Astrocyte (in vitro differentiated cells and primary cell): ENCODE data around the gene ANKRD62. TPM values are rescaled to one million over a fixed set of nuclear protein-coding genes. Genes with fewer than 3 reads are reported as not detected.

Source experiments
- DNase-seq: peaks from one replicate; pipeline ENCODE4 v3.0.0-alpha.2; 2010; ENCODE audit warnings: low read depth
- FAIRE-seq: peaks from 2 replicates; lab custom pipeline; 2011; peaks lifted over from hg19 to GRCh38; lab: Jason Lieb, UNC
- H2AFZ ChIP-seq: 2 replicates; pipeline ENCODE4 v1.6.0; 2012; ENCODE audit warnings: low read depth, low read length, inconsistent platforms
- H3K27ac ChIP-seq: 2 replicates; pipeline ENCODE4 v1.5.1; 2011; ENCODE audit warnings: low read depth, low read length, inconsistent platforms
- H3K27me3 ChIP-seq: 2 replicates; pipeline ENCODE4 v1.6.0; 2011; ENCODE audit warnings: low read length, inconsistent platforms; ENCODE audit not compliant: insufficient read depth
- H3K36me3 ChIP-seq: 2 replicates; pipeline ENCODE4 v1.5.1; 2011; ENCODE audit warnings: low read length, inconsistent platforms; ENCODE audit not compliant: insufficient read depth
- H3K4me1 ChIP-seq: 2 replicates; pipeline ENCODE4 v1.5.1; 2011; ENCODE audit warnings: low read length, inconsistent platforms; ENCODE audit not compliant: insufficient read depth
- H3K4me2 ChIP-seq: 2 replicates; pipeline ENCODE4 v1.6.0; 2012; ENCODE audit warnings: low read length, inconsistent platforms
- H3K4me3 ChIP-seq: 2 replicates; pipeline ENCODE4 v1.5.1; 2011; ENCODE audit warnings: low read depth, mild to moderate bottlenecking, low read length, inconsistent platforms; ENCODE audit not compliant: insufficient read depth
- H3K79me2 ChIP-seq: 2 replicates; pipeline ENCODE4 v1.6.0; 2012; ENCODE audit warnings: mild to moderate bottlenecking, low read length, inconsistent platforms; ENCODE audit not compliant: insufficient read depth
- H3K9ac ChIP-seq: 2 replicates; pipeline ENCODE4 v1.6.0; 2012; ENCODE audit warnings: mild to moderate bottlenecking, low read length, inconsistent platforms
- H3K9me3 ChIP-seq: 2 replicates; pipeline ENCODE4 v1.5.1; 2012; ENCODE audit warnings: low read depth, mild to moderate bottlenecking, low read length, inconsistent platforms; ENCODE audit not compliant: insufficient read depth
- H4K20me1 ChIP-seq: 2 replicates; pipeline ENCODE4 v1.6.0; 2012; ENCODE audit warnings: low read length, inconsistent platforms; ENCODE audit not compliant: insufficient read depth
- H3K27ac Mint-ChIP-seq: one replicate; pipeline ENCODE4 v1.8.0; 2021; ENCODE audit warnings: mild to moderate bottlenecking, mixed read lengths; ENCODE audit not compliant: unreplicated experiment
- H3K27me3 Mint-ChIP-seq: one replicate; pipeline ENCODE4 v1.8.0; 2021; ENCODE audit warnings: low read depth, mixed read lengths; ENCODE audit not compliant: unreplicated experiment
- H3K36me3 Mint-ChIP-seq: one replicate; pipeline ENCODE4 v1.8.0; 2021; ENCODE audit warnings: low read depth, mixed read lengths; ENCODE audit not compliant: unreplicated experiment
- H3K4me1 Mint-ChIP-seq: one replicate; pipeline ENCODE4 v1.8.0; 2021; ENCODE audit warnings: low read depth, mixed read lengths; ENCODE audit not compliant: unreplicated experiment
- H3K4me3 Mint-ChIP-seq: one replicate; pipeline ENCODE4 v1.8.0; 2021; ENCODE audit warnings: mild to moderate bottlenecking, moderate library complexity, mixed read lengths; ENCODE audit not compliant: unreplicated experiment
- H3K9me3 Mint-ChIP-seq: one replicate; pipeline ENCODE4 v1.8.0; 2021; ENCODE audit warnings: mild to moderate bottlenecking, mixed read lengths; ENCODE audit not compliant: unreplicated experiment
- CTCF ChIP-seq: IDR thresholded peaks from 2 replicates; pipeline ENCODE4 v1.5.1; 2011; ENCODE audit warnings: low read depth, mild to moderate bottlenecking, inconsistent platforms, low read length, moderate library complexity; ENCODE audit not compliant: insufficient read depth
- EZH2 ChIP-seq: IDR thresholded peaks from 2 replicates; pipeline ENCODE4 v1.6.1; 2012; ENCODE audit warnings: mild to moderate bottlenecking, low read length, inconsistent platforms; ENCODE audit not compliant: insufficient read depth
- total RNA-seq: library from RNA; stranded (reverse); gene quantifications from 2 replicates; pipeline ENCODE4 v1.2.1, GENCODE V29; 2021

The ANKRD62 gene
- total RNA-seq, 1 donor from 2014 or later = not detected

GRCh38 chr18:12049978-12050811 lies 43.4 kb upstream of the ANKRD62 start:
- Mint-ChIP-seq H3K27ac (peak overlapping the region; percentile 77), H3K27me3 (no peaks in the 10 kb centered on the region), H3K36me3 (no peaks in the 10 kb centered on the region), H3K4me3 (no peak overlapping the region), H3K9me3 (no peaks in the 10 kb centered on the region), H3K4me1 (peaks cover 42% of the 10 kb centered on the region)
- Histone ChIP-seq H3K27me3 (no peaks in the 10 kb centered on the region), H4K20me1 (no peaks in the 10 kb centered on the region), H3K79me2 (no peaks in the 10 kb centered on the region), H3K9me3 (no peaks in the 10 kb centered on the region), H3K9ac (no peak overlapping the region), H3K27ac (no peak overlapping the region), H3K4me2 (no peak overlapping the region), H3K36me3 (no peaks in the 10 kb centered on the region), H3K4me3 (no peak overlapping the region), H2AFZ (no peak overlapping the region), H3K4me1 (peaks cover 10% of the 10 kb centered on the region)
- TF ChIP-seq EZH2 = no peak
- TF ChIP-seq CTCF = no peak
- no peak for FAIRE-seq
- no peak for DNase-seq

GRCh38 chr18:12052866-12053265 lies 40.8 kb upstream of the ANKRD62 start:
- no peak overlapping the region for H3K4me3 ChIP-seq
- Mint-ChIP-seq H3K27ac (peak overlapping the region; percentile 71), H3K4me1 (peaks cover 45% of the 10 kb centered on the region), H3K4me3 (no peak overlapping the region), H3K9me3 (peaks cover 1% of the 10 kb centered on the region), H3K27me3 (no peaks in the 10 kb centered on the region), H3K36me3 (no peaks in the 10 kb centered on the region)
- no peaks in the 10 kb centered on the region for H3K9me3 ChIP-seq
- TF ChIP-seq EZH2 = no peak
- TF ChIP-seq CTCF = no peak
- H3K36me3 ChIP-seq = no peaks in the 10 kb centered on the region
- FAIRE-seq (no peak), DNase-seq (no peak)
- H3K27ac ChIP-seq = no peak overlapping the region
- H2AFZ ChIP-seq = no peak overlapping the region
- no peak overlapping the region for H3K4me2 ChIP-seq
- peaks cover 12% of the 10 kb centered on the region for H3K4me1 ChIP-seq
- H3K9ac ChIP-seq = no peak overlapping the region
- no peaks in the 10 kb centered on the region for H3K79me2 ChIP-seq
- no peaks in the 10 kb centered on the region for H3K27me3 ChIP-seq
- no peaks in the 10 kb centered on the region for H4K20me1 ChIP-seq

- Histone ChIP-seq H2AFZ (no peak overlapping the region), H3K9ac (no peak overlapping the region)
- no peaks in the 10 kb centered on the region for H3K27me3 Mint-ChIP-seq
Measured at GRCh38 chr18:12053289-12053688, 40.4 kb upstream of the ANKRD62 start.

More at GRCh38 chr18:12053289-12053688, 40.4 kb upstream of the ANKRD62 start:
- Mint-ChIP-seq H3K9me3 (peaks cover 2% of the 10 kb centered on the region), H3K27ac (no peak overlapping the region), H3K4me1 (peaks cover 43% of the 10 kb centered on the region), H3K4me3 (no peak overlapping the region), H3K36me3 (no peaks in the 10 kb centered on the region)
- H3K9me3 ChIP-seq = no peaks in the 10 kb centered on the region
- no peak overlapping the region for H3K27ac ChIP-seq
- no peak overlapping the region for H3K4me3 ChIP-seq
- H3K4me1 ChIP-seq = peaks cover 12% of the 10 kb centered on the region
- DNase-seq = no peak
- TF ChIP-seq CTCF (no peak), EZH2 (no peak)
- H4K20me1 ChIP-seq = no peaks in the 10 kb centered on the region
- H3K36me3 ChIP-seq = no peaks in the 10 kb centered on the region
- no peaks in the 10 kb centered on the region for H3K79me2 ChIP-seq
- H3K27me3 ChIP-seq = no peaks in the 10 kb centered on the region
- no peak overlapping the region for H3K4me2 ChIP-seq
- FAIRE-seq = no peak
